Suprapubic skin (tissue), 3 donors: ENCODE results near the gene AAK1.

ENCODE experiments used
- CTCF ChIP-seq, 2 donors: fragments of 200-600 bp in 1 of 2; fragments of 450-650 bp in 1 of 2; sonication (generic) in 1 of 2; IDR thresholded peaks; one replicate each; pipeline ENCODE4 v1.5.1; 2016 to 2019; ENCODE audit warnings: antibody characterized with exemption in 2 of 2, mild to moderate bottlenecking in 1 of 2, moderate library complexity in 1 of 2
- EP300 ChIP-seq: sonication (generic); formaldehyde crosslinking; IDR thresholded peaks from one replicate; pipeline ENCODE4 v1.6.1; 2017; ENCODE audit warnings: antibody characterized with exemption
- POLR2A ChIP-seq, 2 donors: fragments of 450-650 bp; IDR thresholded peaks; one replicate each; pipeline ENCODE4 v1.6.1; 2017; ENCODE audit warnings: antibody characterized with exemption in 2 of 2, mild to moderate bottlenecking in 2 of 2, moderate library complexity in 2 of 2

GRCh38 chr2:69495861-69496260, 147.7 kb downstream of the AAK1 start:
- no peak for TF ChIP-seq CTCF (IDR thresholded peaks at IDR 0.05)
- TF ChIP-seq POLR2A (IDR thresholded peaks at IDR 0.05) = no peak
- no peak for TF ChIP-seq EP300
